RWPE2 (cell line): ENCODE data around the gene CDS1.

ENCODE experiments used
- ATAC-seq: fragments of 200-7000 bp; cut with Tn5 transposase; 3 replicates; pipeline ENCODE4 v1.9.1; 2021; ENCODE audit warnings: low read depth
- DNase-seq: peaks from one replicate; pipeline ENCODE4 v3.0.0-alpha.2; 2020; ENCODE audit warnings: low spot score
- H3K27ac ChIP-seq: fragments of 450-650 bp; 2 replicates; pipeline ENCODE4 v1.5.1; 2017; ENCODE audit warnings: mild to moderate bottlenecking; ENCODE audit not compliant: poor library complexity, severe bottlenecking
- H3K27me3 ChIP-seq: fragments of 250-450 bp; sonication (Bioruptor Pico); 2 replicates; pipeline ENCODE4 v1.5.1; 2021; ENCODE audit warnings: mild to moderate bottlenecking, moderate library complexity; ENCODE audit not compliant: insufficient read depth, poor library complexity, severe bottlenecking
- H3K36me3 ChIP-seq: fragments of 250-450 bp; sonication (Bioruptor Pico); 2 replicates; pipeline ENCODE4 v1.5.1; 2020; ENCODE audit warnings: low read depth, mild to moderate bottlenecking, moderate library complexity
- H3K4me1 ChIP-seq: fragments of 250-450 bp; sonication (Bioruptor Pico); 2 replicates; pipeline ENCODE4 v1.5.1; 2021; ENCODE audit warnings: mild to moderate bottlenecking, moderate library complexity; ENCODE audit not compliant: insufficient read depth, poor library complexity, severe bottlenecking
- H3K4me3 ChIP-seq: fragments of 250-450 bp; sonication (Bioruptor Pico); 2 replicates; pipeline ENCODE4 v1.5.1; 2021; ENCODE audit warnings: mild to moderate bottlenecking, moderate library complexity; ENCODE audit not compliant: severe bottlenecking
- H3K9me3 ChIP-seq: fragments of 250-450 bp; sonication (Bioruptor Pico); 2 replicates; pipeline ENCODE4 v1.5.1; 2021; ENCODE audit warnings: mild to moderate bottlenecking, moderate library complexity; ENCODE audit not compliant: severe bottlenecking
- TF ChIP-seq, protein P1 (sequence below): fragments of 450-650 bp; IDR thresholded peaks from one replicate; pipeline ENCODE4 v1.5.1; 2017; ENCODE audit warnings: mild to moderate bottlenecking, moderate library complexity; ENCODE audit not compliant: poor library complexity, severe bottlenecking

CDS1 gene

DNA sequence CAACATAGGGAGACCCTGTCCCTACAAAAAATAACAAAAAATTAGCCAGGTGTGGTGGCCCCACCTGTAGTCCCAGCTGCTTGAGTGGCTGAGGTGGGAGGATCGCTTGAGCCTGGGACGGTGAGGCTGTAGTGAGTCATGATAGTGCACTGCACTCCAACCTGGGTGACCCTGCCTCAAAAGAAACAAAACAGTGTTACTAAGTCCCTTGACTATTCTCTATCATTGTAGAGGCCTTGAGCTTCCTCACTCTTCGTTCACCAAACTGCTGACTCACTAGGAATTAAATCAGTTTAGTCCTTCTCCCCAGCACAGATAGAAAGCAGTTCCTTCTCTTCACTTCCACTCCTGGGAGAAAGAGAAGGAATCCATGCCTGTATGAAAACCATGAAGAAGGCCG is 14.5 kb downstream of the CDS1 start:
- DNase-seq: no peak
- Histone ChIP-seq H3K4me1 (peaks cover 39% of the 10 kb centered on the region), H3K27ac (peak overlapping the region; percentile 64), H3K9me3 (no peaks in the 10 kb centered on the region), H3K36me3 (peaks cover 3% of the 10 kb centered on the region; the same call in 1 of the 2 replicates), H3K4me3 (no peak overlapping the region), H3K27me3 (no peaks in the 10 kb centered on the region)
- TF ChIP-seq, protein P1, sequence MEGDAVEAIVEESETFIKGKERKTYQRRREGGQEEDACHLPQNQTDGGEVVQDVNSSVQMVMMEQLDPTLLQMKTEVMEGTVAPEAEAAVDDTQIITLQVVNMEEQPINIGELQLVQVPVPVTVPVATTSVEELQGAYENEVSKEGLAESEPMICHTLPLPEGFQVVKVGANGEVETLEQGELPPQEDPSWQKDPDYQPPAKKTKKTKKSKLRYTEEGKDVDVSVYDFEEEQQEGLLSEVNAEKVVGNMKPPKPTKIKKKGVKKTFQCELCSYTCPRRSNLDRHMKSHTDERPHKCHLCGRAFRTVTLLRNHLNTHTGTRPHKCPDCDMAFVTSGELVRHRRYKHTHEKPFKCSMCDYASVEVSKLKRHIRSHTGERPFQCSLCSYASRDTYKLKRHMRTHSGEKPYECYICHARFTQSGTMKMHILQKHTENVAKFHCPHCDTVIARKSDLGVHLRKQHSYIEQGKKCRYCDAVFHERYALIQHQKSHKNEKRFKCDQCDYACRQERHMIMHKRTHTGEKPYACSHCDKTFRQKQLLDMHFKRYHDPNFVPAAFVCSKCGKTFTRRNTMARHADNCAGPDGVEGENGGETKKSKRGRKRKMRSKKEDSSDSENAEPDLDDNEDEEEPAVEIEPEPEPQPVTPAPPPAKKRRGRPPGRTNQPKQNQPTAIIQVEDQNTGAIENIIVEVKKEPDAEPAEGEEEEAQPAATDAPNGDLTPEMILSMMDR: no peak
- ATAC-seq: peak; percentile 90

DNA sequence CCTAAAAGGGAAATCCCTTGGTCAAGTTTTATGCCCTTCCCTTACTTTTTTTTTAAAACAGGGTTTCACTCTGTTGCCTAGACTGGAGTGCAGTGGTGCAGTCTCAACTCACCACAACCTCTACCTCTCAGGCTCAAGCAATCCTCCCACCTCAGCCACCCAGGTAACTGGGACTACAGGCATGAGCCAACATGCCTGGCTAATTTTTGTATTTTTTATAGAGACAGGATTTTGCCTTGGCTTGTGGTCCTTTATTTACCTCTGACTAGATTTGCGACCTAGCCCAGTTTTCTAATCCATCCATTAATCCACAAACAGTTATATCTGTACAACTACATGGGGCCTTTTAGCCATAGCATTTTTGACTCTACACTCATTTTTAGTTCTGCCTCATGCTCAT is 23.7 kb downstream of the CDS1 start:
- H3K4me3 ChIP-seq: no peak overlapping the region
- ATAC-seq (peak; percentile 73), DNase-seq (no peak)
- no peak overlapping the region for H3K27ac ChIP-seq
- peaks cover 13% of the 10 kb centered on the region for H3K4me1 ChIP-seq
- TF ChIP-seq, protein P1: no peak
- H3K27me3 ChIP-seq: no peaks in the 10 kb centered on the region
- H3K9me3 ChIP-seq: no peaks in the 10 kb centered on the region
- H3K36me3 ChIP-seq: peaks cover 26% of the 10 kb centered on the region

DNA sequence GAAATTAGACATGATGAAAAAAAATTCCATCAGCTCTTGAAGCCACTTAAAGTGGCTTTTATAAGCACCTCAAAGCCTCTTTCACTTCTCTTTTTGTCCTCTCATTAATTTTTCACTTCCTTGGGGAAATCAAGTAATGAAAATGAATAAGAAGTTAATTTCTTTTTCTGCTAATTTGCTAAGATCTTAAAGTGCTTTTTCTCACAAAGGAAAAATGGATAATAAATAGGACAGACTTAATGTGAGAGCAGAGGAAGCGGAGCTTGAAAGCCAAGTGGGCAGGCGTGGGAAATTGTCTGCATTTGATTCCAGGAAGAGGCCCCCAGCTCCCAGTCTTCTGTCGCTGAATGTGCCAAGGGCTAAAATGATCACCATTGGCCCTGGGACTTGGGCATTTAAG is 28.6 kb downstream of the CDS1 start:
- no peak overlapping the region for H3K27ac ChIP-seq
- peaks cover 25% of the 10 kb centered on the region for H3K36me3 ChIP-seq
- ATAC-seq (no peak), DNase-seq (no peak)
- peaks cover 2% of the 10 kb centered on the region for H3K9me3 ChIP-seq
- H3K4me1 ChIP-seq: peaks cover 5% of the 10 kb centered on the region
- H3K27me3 ChIP-seq: no peaks in the 10 kb centered on the region
- TF ChIP-seq, protein P1: no peak
- H3K4me3 ChIP-seq: no peak overlapping the region

DNA sequence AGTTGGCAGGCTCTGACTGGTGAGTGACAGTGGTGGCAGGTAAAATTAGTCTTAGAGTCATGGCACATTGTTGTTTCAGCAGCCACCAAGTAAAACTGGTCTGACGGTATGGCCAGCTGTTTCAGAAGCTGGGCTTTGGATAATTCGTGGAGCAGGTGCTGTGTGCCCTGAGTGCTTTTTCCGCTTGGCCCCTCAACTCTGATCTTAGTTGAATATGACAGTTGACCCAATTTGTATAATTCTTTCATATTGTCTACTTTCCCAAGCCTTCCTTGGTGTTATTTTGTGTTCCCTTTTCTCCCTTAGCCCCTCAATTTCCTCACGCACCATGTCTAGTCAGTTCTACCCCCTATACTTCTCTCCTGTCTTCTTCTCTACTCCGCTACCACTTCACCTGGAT is 32.0 kb downstream of the CDS1 start:
- Histone ChIP-seq H3K9me3 (peaks cover 2% of the 10 kb centered on the region), H3K4me3 (no peak overlapping the region), H3K27ac (no peak overlapping the region), H3K36me3 (peaks cover 41% of the 10 kb centered on the region), H3K4me1 (no peaks in the 10 kb centered on the region), H3K27me3 (no peaks in the 10 kb centered on the region)
- no peak for DNase-seq
- no peak for ATAC-seq
- TF ChIP-seq, protein P1: no peak

DNA sequence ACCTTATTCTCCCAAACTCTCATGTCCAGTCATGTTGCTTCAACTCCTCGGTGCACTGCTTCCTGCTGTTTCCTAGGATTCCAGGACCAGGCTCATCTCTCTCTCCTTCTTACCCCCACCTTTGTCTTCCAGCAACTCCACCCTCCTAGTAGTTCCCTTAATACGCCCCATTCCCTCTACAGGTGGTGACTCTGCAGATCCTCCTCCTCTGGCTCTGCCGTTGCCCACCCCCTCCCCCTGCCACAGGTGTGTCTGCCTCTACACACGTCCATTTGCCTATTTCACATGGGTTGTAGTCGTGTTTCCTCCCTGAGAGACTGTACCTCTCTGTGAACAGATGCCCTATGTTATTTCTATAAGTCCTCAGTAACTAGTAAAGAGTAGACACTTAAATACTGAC is 32.4 kb downstream of the CDS1 start:
- Histone ChIP-seq H3K27me3 (no peaks in the 10 kb centered on the region), H3K27ac (no peak overlapping the region), H3K9me3 (peaks cover 2% of the 10 kb centered on the region), H3K4me1 (no peaks in the 10 kb centered on the region), H3K36me3 (peaks cover 42% of the 10 kb centered on the region), H3K4me3 (no peak overlapping the region)
- TF ChIP-seq, protein P1: no peak
- ATAC-seq: no peak
- DNase-seq: no peak
